Upper lobe of left lung (tissue), 4 donors: ENCODE data around the gene CTRL.

Source experiments
- CTCF ChIP-seq, 6 experiments: fragments of 450-650 bp in 4 of 6; fragments of 200-600 bp in 2 of 6; sonication (generic) in 2 of 6; IDR thresholded peaks; one replicate each; pipeline ENCODE4 v1.5.1; 2016 to 2019; ENCODE audit warnings: antibody characterized with exemption in 6 of 6
- EP300 ChIP-seq, 4 donors: sonication (generic); formaldehyde crosslinking; IDR thresholded peaks; one replicate each; pipeline ENCODE4 v1.5.1; 2017; ENCODE audit warnings: antibody characterized with exemption in 4 of 4, control low read depth in 2 of 4
- POLR2A ChIP-seq, 4 donors: fragments of 450-650 bp; IDR thresholded peaks; one replicate each; pipeline ENCODE4 v1.5.1; 2016 to 2017; ENCODE audit warnings: antibody characterized with exemption in 4 of 4, mild to moderate bottlenecking in 2 of 4

- TF ChIP-seq POLR2A (IDR thresholded peaks at IDR 0.05) (no peak), EP300 (IDR thresholded peaks at IDR 0.05) (no peak), CTCF (IDR thresholded peaks at IDR 0.05) (no peak)
Measured at GRCh38 chr16:67967183-67967957, 35.7 kb upstream of the CTRL start.
